LHCN-M2 (cell line): ENCODE measurements around the gene CLEC4C. TPM values are rescaled to one million over a fixed set of nuclear protein-coding genes. Genes with fewer than 3 reads are reported as not detected.
"Not testable (repeated sequence)": the region's sequence is repeated elsewhere in the genome, so short reads cannot be mapped to it uniquely, and the experiment has no call there.

ENCODE experiments used
- DNase-seq: peaks from one replicate; pipeline ENCODE4 v3.0.0-alpha.2; 2012; ENCODE audit warnings: low read depth
- polyA plus RNA-seq: library from polyadenylated mRNA; unstranded; fragments of >200 nt; gene quantifications from one replicate; pipeline ENCODE4 v1.2.1, GENCODE V29; 2012; ENCODE audit warnings: missing spikeins
- total RNA-seq: library from RNA; depleted of rRNA; stranded (reverse); fragments of >200 nt; gene quantifications from 2 replicates; pipeline ENCODE4 v1.2.3, GENCODE V29; 2014; rRNA removed

CLEC4C gene, protein sequence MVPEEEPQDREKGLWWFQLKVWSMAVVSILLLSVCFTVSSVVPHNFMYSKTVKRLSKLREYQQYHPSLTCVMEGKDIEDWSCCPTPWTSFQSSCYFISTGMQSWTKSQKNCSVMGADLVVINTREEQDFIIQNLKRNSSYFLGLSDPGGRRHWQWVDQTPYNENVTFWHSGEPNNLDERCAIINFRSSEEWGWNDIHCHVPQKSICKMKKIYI
- not detected in 2 replicates for total RNA-seq
- not detected for polyA plus RNA-seq

DNA sequence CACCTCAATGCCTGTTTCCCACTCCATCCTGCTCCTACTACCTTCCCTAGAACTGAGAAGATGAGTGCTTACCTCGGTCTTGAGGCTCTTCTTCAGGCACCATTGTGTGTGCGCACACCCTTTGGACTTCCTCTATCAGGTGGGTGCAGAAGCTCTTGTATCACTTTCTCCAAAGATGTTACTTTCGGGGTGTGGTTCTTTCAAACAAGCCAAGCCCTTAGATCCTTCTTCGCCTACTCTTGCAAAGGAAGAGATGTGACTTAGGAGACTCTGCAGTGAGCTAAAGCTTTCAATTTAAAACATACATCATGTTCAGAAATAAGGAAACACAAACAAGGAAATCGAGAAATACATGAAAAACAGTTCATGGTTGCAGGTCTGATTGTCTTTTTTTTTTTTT lies at the start of gene CLEC4C:
TSS of gene CLEC4C (minus strand) at position 130 of the 400 bp plus-strand sequence. CDS start at position 103, 27 bp downstream.
- DNase-seq = no peak

DNA sequence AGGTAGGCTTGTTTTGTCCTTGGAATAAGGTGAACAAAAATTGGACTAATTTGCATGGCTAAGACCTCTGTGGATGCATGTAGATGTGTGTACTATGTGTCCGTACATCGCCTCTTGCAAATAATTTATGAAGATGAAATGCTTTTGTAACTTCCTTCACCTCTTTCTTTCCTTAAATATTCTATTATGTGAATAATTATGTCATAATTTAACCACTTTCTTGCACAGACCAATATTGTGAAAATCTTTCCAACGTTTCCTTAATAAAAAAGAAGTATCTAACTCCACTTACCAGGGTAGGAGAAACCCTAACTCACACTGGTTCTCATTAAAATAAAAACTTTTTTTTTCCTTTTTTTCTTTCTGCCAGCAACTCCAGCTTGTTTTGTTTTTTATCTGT lies 46.0 kb upstream of the CLEC4C start:
- no peak for DNase-seq

DNA sequence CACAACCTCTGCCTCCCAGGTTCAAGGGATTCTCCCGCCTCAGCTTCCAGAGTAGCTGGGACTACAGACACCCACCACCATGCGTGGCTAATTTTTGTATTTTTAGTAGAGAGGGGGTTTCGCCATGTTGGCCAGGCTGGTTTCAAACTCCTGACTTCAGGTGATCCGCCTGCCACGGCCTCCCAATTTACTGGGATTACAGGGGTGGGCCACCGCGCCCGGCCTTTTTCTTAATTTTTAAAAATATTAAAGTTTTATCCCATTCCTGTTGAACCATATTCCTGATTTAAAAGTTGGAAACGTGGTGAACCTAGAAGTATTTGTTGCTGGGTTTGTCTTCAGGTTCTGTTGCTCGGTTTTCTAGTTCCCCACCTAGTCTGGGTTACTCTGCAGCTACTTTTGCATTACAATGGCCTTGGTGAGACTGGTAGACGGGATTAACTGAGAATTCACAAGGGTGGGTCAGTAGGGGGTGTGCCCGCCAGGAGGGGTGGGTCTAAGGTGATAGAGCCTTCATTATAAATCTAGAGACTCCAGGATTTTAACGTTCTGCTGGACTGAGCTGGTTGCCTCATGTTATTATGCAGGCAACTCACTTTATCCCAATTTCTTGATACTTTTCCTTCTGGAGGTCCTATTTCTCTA lies 41.8 kb upstream of the CLEC4C start, which contains the start of gene NANOG:
TSS of gene NANOG (plus strand) at position 519 of the 645 bp plus-strand sequence. CDS start 213 bp downstream, outside the sequence.
- not testable (repeated sequence) for DNase-seq

DNA sequence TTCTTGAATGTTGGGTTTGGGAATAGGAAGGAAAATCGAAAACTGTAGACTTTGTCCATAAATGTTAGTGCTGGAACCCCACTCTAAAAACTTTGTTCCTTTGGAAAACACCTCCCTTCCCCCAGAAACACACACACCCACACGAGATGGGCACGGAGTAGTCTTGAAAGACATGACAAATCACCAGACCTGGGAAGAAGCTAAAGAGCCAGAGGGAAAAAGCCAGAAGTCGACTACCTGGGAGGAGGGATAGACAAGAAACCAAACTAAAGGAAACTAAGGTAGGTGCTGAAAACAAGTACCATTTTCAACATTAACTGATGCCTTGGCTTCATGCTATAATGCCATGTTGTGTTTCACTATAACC lies 41.1 kb upstream of the CLEC4C start:
- no peak for DNase-seq

DNA sequence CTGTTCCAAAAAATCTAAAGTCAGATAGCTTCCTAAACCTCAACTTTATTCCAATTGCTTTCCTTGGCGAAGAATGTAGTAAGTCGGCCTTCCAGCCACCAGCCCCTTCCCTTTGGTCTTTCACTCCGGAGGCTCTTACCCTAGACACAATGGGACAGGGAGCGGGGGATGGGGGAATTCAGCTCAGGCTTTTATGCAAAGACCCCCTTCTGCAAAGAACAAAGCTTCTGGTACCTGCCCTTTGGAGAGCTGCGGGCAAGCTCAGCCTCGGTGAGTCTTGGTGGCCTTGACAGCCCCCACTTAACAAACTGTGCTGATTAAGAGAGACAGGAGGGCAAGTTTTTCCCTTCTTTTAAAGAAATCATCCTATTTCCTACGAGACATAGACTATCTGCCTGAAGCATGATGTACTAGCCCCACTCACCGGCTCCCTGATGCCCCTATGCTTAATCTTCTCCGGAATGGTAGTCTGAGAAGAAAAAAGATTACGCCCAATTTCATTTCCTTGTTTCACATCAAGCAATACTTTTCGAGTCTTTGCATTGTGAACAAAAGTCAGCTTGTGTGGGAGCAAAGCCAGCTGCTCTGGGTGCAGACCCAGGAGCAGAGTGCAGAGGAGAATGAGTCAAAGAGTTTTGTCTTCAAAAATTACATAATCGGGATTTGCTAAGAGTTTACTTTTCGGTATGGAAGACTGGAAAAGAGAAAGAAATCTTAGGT lies 40.6 kb upstream of the CLEC4C start:
- peak; percentile 2 for DNase-seq

DNA sequence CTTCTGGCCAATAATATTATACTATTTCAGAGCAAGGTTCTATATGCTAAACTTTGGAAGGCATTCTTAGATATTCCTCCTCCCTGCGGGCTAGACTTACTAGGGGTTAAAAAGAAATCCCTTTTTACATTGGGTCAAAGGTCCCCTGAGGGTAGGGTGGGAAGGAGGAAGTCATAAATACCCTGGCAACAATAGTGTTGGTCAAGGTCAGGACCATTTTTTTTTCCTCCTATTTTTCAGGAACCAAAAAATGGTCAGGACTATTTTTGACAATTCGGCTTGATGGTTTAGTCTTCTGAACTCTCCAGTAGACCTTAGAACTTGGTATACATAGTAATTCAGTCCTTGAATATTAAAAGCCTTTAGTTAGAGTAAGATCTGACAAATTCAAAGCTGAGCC lies 37.5 kb upstream of the CLEC4C start:
- no peak for DNase-seq

DNA sequence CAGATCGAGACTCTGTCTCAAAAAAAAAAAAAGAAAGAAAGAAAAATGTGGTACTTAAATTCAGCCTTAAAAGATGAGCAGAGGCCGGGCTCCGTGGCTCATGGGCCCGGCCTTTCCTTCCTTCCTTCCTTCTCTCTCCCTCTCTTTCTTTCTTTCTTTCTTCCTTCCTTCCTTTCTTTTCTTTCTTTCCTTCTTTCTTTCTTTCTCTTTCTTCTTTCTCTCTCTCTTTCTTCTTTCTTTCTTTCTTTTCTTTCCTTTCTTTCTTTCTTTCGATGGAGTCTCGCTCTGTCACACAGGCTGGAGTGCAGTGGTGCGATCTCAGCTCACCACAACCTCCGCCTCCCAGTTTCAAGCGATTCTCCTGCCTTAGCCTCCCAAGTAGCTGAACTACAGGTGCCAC lies 36.3 kb upstream of the CLEC4C start:
- DNase-seq = not testable (repeated sequence)

DNA sequence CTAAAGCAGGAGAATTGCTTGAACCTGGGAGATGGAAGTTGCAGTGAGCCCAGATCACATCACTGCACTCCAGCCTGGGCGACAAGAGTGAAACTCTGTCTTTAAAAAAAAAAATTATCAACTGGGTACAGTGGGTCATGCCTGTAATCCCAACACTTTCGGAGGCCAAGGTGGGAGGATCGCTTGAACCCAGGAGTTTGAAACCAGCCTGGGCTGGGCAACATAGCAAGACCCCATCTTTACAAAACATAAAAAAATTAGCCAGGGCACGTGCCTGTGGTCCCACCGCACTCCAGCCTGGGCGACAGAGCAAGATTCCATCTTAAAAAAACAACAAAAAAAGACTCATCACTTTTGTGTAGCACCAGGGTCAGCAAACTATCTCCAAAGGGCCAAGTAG lies 34.9 kb upstream of the CLEC4C start:
- DNase-seq = no peak

DNA sequence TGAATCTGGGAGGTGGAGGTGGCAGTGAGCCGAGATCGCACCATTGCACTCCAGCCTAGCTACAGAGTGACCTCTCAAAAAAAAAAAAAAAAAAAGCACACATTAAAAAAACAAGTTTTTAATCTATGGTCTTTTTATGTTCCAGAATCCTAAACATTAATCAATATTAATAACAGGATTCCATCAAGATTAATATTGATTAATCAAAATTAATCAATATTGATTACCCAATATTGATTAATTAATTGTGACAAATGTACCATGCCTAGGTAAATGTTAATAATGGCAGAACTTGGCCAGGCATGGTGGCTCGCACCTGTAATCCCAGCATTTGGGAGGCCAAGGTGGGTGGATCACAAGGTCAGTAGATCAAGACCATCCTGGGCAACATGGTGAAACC lies 34.1 kb upstream of the CLEC4C start:
- no peak for DNase-seq

DNA sequence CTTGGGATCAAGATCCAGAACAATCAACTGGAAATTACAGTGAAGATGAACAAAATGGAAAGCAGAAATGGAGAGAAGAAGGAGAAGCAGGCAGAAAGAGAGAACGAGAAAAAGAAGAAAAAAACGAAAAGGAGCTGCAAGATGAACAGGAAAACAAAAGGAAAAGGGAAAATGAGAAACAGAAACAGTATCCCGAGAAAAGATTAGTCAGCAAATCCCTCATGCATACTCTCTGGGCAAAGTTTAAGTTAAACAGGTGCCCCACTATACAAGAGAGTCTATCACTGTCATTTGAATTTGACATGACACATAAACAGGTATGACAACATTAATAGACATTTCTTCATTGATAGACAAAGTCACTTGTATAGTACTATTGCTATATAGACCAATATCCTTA lies 22.8 kb upstream of the CLEC4C start:
- DNase-seq = no peak

DNA sequence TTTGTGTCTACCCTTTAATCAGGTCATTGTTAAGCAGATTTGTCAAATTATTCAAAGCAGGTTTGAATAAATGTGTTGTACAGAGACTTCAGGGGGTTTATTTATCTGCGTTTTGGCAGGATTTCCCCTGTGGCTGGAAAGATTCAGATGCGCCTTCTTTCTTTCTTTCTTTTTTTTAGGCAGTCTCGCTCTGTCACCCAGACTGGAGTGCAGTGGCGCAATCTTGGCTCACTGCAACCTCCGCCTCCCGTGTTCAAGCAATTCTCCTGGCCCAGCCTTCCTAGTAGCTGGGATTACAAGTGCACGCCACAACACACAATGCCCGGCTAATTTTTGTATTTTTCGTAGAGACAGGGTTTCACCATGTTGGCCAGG lies 11.6 kb upstream of the CLEC4C start:
- no peak for DNase-seq

DNA sequence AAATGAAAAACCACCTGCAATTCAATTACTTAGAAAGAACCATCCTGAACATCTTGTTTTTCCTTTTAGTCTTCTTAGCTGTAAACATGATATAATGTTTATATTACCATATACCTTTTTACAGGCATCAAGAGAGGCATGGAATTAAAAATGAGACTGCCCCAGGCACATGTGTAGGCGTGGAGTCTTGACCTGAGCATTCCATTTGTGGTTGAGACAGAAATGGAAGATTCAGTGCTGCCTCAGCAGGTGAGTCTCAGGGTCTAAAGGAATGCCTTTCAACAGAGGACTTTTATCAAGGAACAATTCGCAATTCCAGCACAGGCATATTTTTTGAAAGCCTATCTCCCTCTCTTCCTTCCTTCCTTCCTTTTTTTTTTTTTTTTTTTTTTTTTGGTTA lies 9.8 kb upstream of the CLEC4C start:
- DNase-seq = no peak

DNA sequence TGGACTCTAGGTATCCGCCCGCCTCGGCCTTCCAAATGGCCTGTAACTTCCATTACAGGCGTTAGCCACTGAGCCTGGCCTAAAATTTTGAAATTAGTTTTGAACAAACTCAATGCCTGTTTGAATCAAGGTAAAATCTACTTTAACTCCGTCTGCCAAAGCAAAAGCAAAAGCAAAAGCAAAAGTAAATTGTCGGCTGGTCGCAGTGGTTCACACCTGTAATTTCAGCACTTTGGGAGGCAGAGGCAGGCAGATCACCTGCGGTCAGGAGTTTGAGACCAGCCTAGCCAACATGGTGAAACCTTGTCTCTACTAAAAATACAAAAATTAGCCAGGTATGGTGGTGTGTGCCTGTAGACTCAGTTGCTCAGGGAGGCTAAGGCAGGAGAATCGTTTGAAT lies 8.5 kb upstream of the CLEC4C start:
- not testable (repeated sequence) for DNase-seq

DNA sequence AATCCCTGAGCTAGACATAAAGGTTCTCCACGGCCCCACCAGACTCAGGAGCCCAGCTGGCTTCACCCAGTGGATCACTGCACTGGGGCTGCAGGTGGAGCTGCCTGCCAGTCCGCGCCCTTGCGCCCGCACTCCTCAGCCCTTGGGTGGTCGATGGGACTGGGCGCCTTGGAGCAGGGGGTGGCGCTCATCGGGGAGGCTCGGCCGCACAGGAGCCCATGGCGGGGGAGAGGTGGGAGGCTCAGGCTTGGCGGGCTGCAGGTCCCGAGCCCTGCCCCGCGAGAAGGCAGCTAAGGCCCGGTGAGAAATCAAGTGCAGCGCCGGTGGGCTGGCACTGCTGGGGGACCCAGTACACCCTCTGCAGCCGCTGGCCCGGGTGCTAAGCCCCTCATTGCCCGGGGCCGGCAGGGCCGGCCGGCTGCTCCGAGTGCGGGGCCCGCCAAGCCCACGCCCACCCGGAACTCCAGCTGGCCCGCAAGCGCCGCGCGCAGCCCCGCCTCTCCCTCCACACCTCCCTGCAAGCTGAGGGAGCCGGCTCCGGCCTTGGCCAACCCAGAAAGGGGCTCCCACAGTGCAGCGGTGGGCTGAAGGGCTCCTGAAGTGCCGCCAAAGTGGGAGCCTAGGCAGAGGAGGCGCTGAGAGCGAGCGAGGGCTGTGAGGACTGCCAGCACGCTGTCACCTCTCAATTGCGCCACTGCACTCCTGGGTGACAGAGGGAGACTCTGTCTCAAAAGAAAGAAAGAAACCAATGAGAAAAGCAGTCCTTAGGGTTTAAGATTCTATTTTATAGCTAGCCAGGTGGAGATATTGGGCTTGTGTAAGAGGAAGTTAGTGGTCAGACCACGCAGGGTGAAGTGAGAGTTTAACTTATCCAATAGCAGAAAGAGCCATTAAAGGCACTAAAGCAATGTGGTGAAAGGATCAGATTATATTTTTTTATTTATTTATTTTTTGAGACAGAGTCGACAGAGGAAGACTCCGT lies 5.1 kb upstream of the CLEC4C start:
- not testable (repeated sequence) for DNase-seq

DNA sequence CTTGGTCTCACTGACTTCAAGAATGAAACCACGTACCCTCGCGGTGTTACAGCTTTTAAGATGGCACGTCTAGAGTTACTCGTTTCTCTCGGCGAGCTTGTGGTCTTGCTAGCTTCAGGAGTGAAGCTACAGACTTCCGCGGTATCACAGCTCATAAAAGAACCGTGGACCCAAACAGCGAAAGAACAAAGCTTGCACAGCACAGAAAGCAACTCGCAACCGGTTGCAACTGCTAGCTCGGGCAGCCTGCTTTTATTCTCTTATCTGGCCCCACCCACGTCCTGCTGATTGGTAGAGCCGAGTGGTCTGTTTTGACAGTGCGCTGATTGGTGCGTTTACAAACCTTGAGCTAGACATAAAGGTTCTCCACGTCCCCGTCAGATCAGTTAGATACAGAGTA lies 4.2 kb upstream of the CLEC4C start:
- no peak for DNase-seq

DNA sequence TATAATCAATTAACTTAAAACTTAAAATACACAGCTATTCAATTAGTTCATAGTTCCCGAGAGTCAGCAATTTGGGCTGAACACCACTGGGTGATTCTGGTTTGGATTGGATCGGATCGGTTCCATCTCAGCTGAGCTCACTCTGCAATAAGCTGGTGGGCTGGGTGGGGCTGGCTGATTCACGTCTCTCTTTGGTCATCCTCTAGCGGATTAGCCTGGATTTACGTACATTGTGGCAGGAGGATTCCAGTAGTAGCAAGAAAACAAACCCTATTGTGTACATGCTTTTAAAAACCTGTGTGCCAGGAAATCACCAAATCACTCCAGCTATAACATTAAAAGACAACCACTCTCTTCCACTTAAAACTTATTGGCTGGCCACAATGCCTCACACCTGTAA lies 3.2 kb upstream of the CLEC4C start:
- no peak for DNase-seq

DNA sequence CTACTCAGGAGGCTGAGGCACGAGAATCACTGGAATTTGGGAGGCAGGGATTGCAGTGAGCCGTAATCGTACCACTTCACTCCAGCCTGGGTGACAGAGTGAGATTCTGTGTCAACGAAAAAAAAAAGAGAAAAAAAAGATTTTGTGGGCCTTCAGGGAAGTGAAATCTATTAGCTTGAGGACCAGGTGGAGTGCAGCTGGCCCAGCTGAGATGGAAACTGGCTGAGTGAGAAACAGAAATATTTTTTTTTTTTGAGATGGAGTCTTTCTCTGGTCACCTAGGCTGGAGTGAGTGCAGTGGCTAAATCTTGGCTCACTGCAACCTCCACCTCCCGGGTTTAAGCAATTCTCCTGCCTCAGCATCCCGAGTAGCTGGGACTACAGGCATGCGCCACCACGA lies 2.3 kb upstream of the CLEC4C start:
- no peak for DNase-seq

DNA sequence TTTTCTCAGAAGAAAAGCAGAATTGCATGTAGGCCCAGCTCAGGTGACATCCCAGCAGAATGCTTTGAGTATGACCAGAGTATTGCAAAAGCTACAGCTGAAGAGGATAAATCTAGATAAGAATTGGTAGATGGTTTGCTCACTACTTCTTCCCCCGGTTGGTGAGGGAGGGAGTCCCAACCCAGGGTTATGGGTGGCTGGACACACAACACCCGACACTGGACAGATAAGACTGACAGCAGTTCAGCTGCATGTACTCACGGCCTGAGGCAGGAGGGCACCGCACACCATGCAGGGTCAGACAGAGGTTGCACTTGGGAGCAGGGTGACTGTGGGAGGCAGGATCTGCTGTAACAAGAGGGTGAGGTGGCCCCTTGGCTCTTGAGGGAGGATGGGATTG lies 1.7 kb upstream of the CLEC4C start:
- DNase-seq = no peak

DNA sequence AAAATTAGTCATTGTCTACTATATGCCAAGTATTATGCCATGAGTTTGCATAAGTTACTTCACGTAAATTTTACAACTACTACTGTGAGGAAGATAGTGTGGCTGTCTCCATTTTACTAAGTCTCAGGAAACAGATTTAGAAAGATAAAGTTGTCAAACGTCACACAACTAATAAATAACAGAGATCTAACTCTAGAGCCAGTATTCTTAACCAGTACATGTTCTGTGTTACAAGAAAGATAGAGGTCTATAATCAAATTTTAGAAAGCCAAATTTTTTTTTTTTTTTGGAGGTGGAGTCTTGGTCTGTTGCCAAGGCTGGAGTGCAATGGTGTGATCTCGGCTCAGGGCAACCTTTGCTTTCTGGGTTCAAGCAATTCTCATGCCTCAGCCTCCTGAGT lies 14.2 kb downstream of the CLEC4C start:
- DNase-seq = no peak

DNA sequence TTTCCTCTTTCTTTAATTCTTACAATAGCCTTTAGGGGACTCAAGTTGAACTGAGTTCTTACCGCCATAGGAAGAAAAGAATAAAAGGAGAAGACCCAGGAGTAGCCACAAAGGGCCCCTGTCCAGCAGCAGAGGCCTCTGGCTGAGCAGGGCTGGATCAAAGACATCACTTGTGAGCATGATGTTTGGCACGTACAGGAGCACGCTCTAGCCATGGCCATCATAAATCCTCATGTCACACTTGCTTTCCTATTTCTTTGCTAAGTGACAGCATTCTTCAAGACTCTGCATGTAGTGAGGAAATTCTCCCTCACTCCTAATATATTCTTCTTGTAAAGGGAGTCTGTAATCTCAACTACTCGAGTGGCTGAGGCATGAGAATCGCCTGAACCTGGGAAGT lies 15.7 kb downstream of the CLEC4C start:
- no peak for DNase-seq

DNA sequence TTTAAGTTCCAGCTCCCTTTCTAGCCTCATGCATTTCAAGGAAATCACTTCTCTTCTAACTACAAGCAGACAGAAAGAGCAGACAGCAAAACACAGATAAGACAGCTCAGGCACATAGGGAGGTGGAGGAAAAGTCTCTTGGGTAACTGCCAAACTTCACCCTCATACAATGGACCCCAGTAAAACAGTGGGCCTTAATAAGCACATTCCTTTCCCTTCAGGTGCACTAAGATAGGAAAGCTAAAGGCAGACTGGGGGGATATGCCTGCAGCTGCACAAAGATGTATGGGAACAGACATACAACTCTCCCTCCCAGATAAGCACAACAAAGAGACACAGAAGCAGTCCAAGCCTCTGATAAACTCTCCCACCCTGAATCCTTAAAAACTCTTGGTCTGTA lies 16.2 kb downstream of the CLEC4C start:
- not testable (repeated sequence) for DNase-seq

DNA sequence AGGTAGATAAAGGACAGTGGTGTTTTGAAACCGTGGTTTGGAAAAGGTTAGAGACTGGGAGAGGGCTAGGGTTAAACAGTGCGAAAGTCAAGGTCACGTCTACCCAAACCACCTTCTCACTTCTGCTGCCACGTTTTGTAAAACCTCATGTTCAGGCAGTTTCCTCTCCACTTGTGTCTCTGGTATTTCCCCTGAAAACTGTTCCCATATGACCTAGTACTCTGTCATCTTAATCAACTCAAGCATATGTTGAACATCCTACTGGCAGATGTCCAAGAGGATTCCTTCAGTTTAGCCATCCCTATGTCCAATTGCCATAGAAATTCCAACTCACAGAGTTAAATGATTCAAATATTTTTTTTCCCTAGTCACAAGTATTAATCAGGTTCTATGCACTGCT lies 17.4 kb downstream of the CLEC4C start:
- no peak for DNase-seq
